Lung (tissue), 12 donors: ENCODE results near the gene RASA3. TPM values are rescaled to one million over a fixed set of nuclear protein-coding genes. Genes with fewer than 3 reads are reported as not detected.
A peak's percentile ranks its signal among the peaks of the same experiment; 100 is the strongest.
"Not testable (repeated sequence)": the region's sequence is repeated elsewhere in the genome, so short reads cannot be mapped to it uniquely, and the experiment has no call there.

Source experiments
- ATAC-seq: fragments of 200-7000 bp; cut with Tn5 transposase; one replicate; pipeline ENCODE4 v1.9.1; 2020; ENCODE audit warnings: moderate number of reproducible peaks; ENCODE audit not compliant: insufficient read depth, low FRiP score
- DNase-seq, 3 donors: peaks; one replicate each; pipeline ENCODE4 v3.0.0-alpha.2; 2013 to 2017
- H3K27ac ChIP-seq, 2 donors: one replicate each; pipeline ENCODE4 v1.5.1; 2013; ENCODE audit warnings: mild to moderate bottlenecking in 2 of 2, moderate library complexity in 2 of 2, control low read depth in 1 of 2, inconsistent platforms in 1 of 2, low read depth in 1 of 2, low read length in 1 of 2
- H3K27me3 ChIP-seq, 3 donors: one replicate each; pipeline ENCODE4 v1.5.1; 2013; ENCODE audit warnings: low read length in 2 of 3; ENCODE audit not compliant: control insufficient read depth in 3 of 3, insufficient read depth in 3 of 3
- H3K36me3 ChIP-seq, 4 donors: one replicate each; pipeline ENCODE4 v1.5.1; 2013; ENCODE audit warnings: low read length in 4 of 4, mild to moderate bottlenecking in 1 of 4, moderate library complexity in 1 of 4; ENCODE audit not compliant: control insufficient read depth in 4 of 4, insufficient read depth in 4 of 4
- H3K4me1 ChIP-seq, 5 donors: one replicate each; pipeline ENCODE4 v1.5.1; 2013; ENCODE audit warnings: low read length in 5 of 5, mild to moderate bottlenecking in 2 of 5, moderate library complexity in 1 of 5; ENCODE audit not compliant: control insufficient read depth in 5 of 5, insufficient read depth in 5 of 5
- H3K4me3 ChIP-seq: one replicate; pipeline ENCODE4 v1.5.1; 2013; ENCODE audit warnings: mild to moderate bottlenecking, control low read depth, moderate library complexity
- H3K9ac ChIP-seq, 2 donors: one replicate each; pipeline ENCODE4 v1.5.1; 2013; ENCODE audit warnings: low read length in 2 of 2, control low read depth in 1 of 2; ENCODE audit not compliant: insufficient read depth in 1 of 2
- H3K9me3 ChIP-seq, 4 donors: one replicate each; pipeline ENCODE4 v1.5.1; 2013; ENCODE audit warnings: low read length in 3 of 4, mild to moderate bottlenecking in 1 of 4, moderate library complexity in 1 of 4; ENCODE audit not compliant: control insufficient read depth in 4 of 4, insufficient read depth in 3 of 4
- WGBS, 2 donors: extraction: QIAGEN DNeasy Blood & Tissue Kit; methylation state at CpG; one replicate each; pipeline ENCODE4 v1.1.7; 2013; 5-methylcytosine and 5-hydroxymethylcytosine counted together
- polyA plus RNA-seq, 2 donors: library from polyadenylated mRNA; stranded (reverse); fragments of 200-250 nt; gene quantifications; one replicate each; pipeline ENCODE4 v1.2.1, GENCODE V29; 2013
- total RNA-seq, 2 donors: library from RNA; depleted of rRNA in 1 of 2; stranded (reverse); fragments of >200 nt in 1 of 2; gene quantifications; one replicate each; pipeline ENCODE4 v1.2.1, GENCODE V29; 2014 to 2021
- TF ChIP-seq, protein P1 (sequence below): IDR thresholded peaks from 2 replicates; pipeline ENCODE4 v1.5.1; 2012; ENCODE audit warnings: mild to moderate bottlenecking; ENCODE audit errors: control extremely low read depth, extremely low read depth
- donor health status: control.
- donor health status: control.
- donor health status: Bipolar disorder and iron deficiency.
- donor health status: healthy.
- donor health status: DM: yes; HTN: yes; CAD: no.

RASA3 gene
- total and polyA plus RNA-seq, 4 donors: 7.4 to 22.8 (median 16.2) TPM

- peaks cover 0 to 36% (median 10%) of the 10 kb centered on the region in 5 donors for H3K4me1 ChIP-seq
- ATAC-seq (no peak), DNase-seq (no peak)
- no peak overlapping the region for H3K4me3 ChIP-seq
- WGBS, 2 donors: 89 to 96% methylated on average over 16 to 61 of the region's 62 CpGs
- H3K36me3 ChIP-seq: no peaks in the 10 kb centered on the region
- no peaks in the 10 kb centered on the region for H3K9me3 ChIP-seq
- no peak overlapping the region for H3K27ac ChIP-seq
- TF ChIP-seq, protein P1, sequence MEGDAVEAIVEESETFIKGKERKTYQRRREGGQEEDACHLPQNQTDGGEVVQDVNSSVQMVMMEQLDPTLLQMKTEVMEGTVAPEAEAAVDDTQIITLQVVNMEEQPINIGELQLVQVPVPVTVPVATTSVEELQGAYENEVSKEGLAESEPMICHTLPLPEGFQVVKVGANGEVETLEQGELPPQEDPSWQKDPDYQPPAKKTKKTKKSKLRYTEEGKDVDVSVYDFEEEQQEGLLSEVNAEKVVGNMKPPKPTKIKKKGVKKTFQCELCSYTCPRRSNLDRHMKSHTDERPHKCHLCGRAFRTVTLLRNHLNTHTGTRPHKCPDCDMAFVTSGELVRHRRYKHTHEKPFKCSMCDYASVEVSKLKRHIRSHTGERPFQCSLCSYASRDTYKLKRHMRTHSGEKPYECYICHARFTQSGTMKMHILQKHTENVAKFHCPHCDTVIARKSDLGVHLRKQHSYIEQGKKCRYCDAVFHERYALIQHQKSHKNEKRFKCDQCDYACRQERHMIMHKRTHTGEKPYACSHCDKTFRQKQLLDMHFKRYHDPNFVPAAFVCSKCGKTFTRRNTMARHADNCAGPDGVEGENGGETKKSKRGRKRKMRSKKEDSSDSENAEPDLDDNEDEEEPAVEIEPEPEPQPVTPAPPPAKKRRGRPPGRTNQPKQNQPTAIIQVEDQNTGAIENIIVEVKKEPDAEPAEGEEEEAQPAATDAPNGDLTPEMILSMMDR: no peak
- H3K27me3 ChIP-seq: no peaks in the 10 kb centered on the region
- no peak overlapping the region for H3K9ac ChIP-seq
Observed at GRCh38 chr13:114103801-114104654, 28.4 kb downstream of the RASA3 start.

DNA sequence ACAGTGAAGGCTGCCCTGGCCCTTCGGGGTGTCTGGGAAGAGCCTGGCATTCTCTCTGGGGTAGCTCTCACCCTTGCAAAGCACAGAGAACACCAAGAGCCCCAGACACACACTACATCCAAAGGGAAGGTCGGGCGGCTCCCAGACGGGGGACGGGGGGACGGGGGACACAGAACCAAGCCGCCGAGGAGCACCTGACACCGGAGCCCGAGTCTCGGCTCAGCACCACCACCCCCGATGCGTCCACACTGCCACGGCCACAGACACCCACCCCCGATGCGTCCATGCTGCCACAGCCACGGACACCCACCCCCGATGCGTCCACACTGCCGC is 29.2 kb downstream of the RASA3 start:
- H3K9ac ChIP-seq, H3K27me3 ChIP-seq, H3K27ac ChIP-seq, H3K9me3 ChIP-seq, DNase-seq, H3K4me3 ChIP-seq, ATAC-seq, H3K36me3 ChIP-seq: not testable (repeated sequence)
- H3K4me1 ChIP-seq: peaks cover 0 to 36% (median 7%) of the 10 kb centered on the region in 5 donors
- 96 to 98% methylated on average over 13 to 16 of the region's 20 CpGs for WGBS, 2 donors

DNA sequence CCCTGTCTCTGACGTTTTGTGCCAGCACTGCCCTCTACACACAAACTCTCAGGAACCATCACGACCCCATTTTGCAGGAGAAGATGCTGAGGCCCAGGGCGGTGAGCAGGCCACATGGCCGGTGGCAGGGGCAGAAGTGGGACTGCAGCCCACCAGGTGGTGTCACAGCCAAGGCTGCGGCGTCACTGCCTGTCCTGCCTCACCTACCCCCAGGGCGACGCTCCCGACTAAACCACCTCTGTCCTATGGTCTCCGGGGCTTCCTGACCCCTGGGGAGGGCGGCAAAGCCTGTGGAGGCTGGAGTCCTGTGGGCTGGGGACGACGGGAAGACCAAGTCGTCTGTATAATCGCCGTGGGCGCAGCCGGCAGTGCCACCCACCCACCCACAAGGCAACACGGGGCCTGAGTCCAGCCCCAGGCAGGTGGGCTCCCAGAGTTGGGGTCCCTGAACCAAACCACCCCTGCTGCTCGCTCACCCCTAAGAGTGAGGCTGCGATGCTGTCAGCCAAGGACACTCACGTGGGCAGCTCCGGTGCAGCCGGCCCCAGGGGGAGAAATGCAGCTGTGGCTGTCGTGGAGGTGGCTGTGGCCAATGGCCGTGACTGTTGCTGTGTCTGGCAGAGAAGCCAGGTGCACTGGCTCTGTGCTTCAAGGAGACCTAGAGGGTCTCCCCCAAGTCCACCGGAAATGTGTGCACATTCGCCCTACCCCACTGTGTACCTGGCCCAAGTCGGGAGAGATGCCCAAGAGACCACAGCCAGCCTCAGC is 29.7 kb downstream of the RASA3 start:
- TF ChIP-seq, protein P1: no peak
- H3K9ac ChIP-seq: no peak overlapping the region
- no peak overlapping the region for H3K4me3 ChIP-seq
- no peaks in the 10 kb centered on the region for H3K27me3 ChIP-seq
- DNase-seq (peak in 1 of 3 donors; percentile 11), ATAC-seq (no peak)
- H3K36me3 ChIP-seq: no peaks in the 10 kb centered on the region
- H3K27ac ChIP-seq: no peak overlapping the region
- H3K4me1 ChIP-seq: peaks cover 0 to 31% (median 5%) of the 10 kb centered on the region in 5 donors
- WGBS, 2 donors: 93 to 97% methylated on average over 28 to 29 of the region's 29 CpGs
- no peaks in the 10 kb centered on the region for H3K9me3 ChIP-seq

GRCh38 chr13:114102131-114102520 is 30.3 kb downstream of the RASA3 start:
- Histone ChIP-seq H3K4me1 (peaks cover 0 to 25% (median 2%) of the 10 kb centered on the region in 5 donors), H3K36me3 (no peaks in the 10 kb centered on the region), H3K4me3 (no peak overlapping the region), H3K27me3 (no peaks in the 10 kb centered on the region), H3K9ac (no peak overlapping the region), H3K9me3 (no peaks in the 10 kb centered on the region), H3K27ac (no peak overlapping the region)
- 94% methylated on average over 16 to 18 of the region's 18 CpGs for WGBS, 2 donors
- TF ChIP-seq, protein P1: no peak
- no peak for ATAC-seq
- DNase-seq: no peak
